ENCODE results near the gene PCSK4. TPM values are rescaled to one million over a fixed set of nuclear protein-coding genes. Genes with fewer than 3 reads are reported as not detected.
"Not testable (repeated sequence)": the region's sequence is repeated elsewhere in the genome, so short reads cannot be mapped to it uniquely, and the experiment has no call there.

PCSK4 gene
- polyA plus RNA-seq, 6 donors from 2014 or later, result 0.09 TPM; not detected in 5

GRCh38 chr19:1486720-1487575 lies 3.2 kb downstream of the PCSK4 start:
- no peak for DNase-seq
- no peak overlapping the region for H3K27ac Mint-ChIP-seq
- H3K4me1 Mint-ChIP-seq, result peaks cover 6 to 12% (median 11%) of the 10 kb centered on the region in 3 donors

DNA sequence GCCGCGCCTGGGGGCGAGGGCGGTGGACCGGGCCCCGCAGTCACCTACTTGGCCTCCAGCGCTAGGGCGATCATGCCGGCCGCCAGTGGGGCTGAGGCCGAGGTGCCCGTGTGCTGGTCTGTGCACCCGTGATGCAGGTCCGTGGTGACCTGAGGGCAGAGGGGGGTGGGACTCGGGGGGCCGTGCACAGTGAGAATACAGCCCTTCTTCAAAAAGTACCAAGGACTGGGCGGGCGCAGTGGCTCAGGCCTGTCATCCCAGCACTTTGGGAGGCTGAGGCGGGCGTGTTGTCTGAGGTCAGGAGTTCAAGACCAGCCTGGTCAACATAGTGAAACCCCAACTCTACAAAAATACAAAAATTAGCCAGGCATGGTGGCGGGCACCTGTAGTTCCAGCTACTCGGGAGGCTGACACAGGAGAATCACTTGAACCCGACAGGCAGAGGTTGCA lies 6.1 kb downstream of the PCSK4 start:
- no peaks in the 10 kb centered on the region for H3K27me3 Mint-ChIP-seq
- H3K4me3 Mint-ChIP-seq, result no peak overlapping the region
- no peak for DNase-seq
- H3K4me1 Mint-ChIP-seq, result peaks cover 7 to 16% (median 10%) of the 10 kb centered on the region in 3 donors
- ATAC-seq (ENCODE audit: low read depth in 2 of 2), result no peak
- H3K36me3 Mint-ChIP-seq, result peaks cover 0 to 5% of the 10 kb centered on the region in 2 donors
- H3K27ac Mint-ChIP-seq, result no peak overlapping the region
- no peaks in the 10 kb centered on the region for H3K9me3 Mint-ChIP-seq

More at GRCh38 chr19:1486720-1487575, 3.2 kb downstream of the PCSK4 start:
- Mint-ChIP-seq H3K9me3 (no peaks in the 10 kb centered on the region), H3K36me3 (no peaks in the 10 kb centered on the region), H3K27me3 (peaks cover 0 to 6% (median 0%) of the 10 kb centered on the region in 3 donors), H3K4me3 (no peak overlapping the region)
- no peak for ATAC-seq (ENCODE audit: low read depth in 2 of 2)

DNA sequence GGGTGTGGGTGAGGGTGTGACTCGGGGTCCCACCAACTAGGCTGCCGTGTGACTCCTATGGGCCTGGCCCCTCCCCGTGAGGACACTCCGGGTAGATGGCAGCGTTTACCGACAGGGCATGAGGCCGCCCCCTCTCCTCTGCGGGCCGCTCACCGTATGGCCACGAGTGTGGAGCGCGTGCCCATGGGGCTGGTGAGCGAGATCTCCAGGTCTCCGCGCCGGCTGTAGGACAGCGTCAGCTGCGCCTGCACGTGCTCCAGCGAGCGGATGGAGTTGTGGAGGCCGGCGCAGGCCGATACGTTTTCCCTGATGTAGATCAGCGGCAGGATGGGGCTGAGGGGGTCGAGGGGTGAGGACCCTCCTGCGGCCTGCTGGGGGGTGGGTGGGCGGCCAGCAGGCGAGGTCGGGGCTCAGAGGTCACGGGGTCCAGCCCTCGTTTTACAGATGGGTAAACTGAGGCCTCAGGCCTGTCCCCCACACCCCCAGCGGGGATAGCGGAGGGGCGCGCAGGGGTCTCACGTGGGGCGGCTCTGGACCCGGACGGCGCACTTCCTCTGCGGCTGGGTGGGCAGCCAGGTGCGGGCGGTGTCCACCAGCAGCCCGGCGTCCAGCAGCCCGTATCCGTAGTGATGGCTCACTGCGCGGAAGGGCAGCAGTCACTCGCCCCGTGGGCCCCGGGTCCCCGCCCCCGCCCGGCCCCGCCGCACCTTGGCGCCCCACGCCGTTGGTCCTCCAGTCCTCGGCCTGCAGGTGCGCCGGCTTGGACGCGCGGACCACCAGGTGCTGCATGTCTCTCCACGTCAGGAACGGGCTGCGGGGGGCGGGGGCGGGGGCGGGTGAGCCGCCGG lies 6.8 kb downstream of the PCSK4 start:
- Mint-ChIP-seq H3K27me3 (no peaks in the 10 kb centered on the region), H3K36me3 (peaks cover 0 to 8% of the 10 kb centered on the region in 2 donors), H3K27ac (no peak overlapping the region), H3K4me3 (no peak overlapping the region), H3K4me1 (peaks cover 8 to 19% (median 12%) of the 10 kb centered on the region in 3 donors), H3K9me3 (no peaks in the 10 kb centered on the region)
- DNase-seq, result no peak
- ATAC-seq (ENCODE audit: low read depth in 2 of 2), result no peak

GRCh38 chr19:1482361-1483130 lies 7.6 kb downstream of the PCSK4 start:
- H3K36me3 Mint-ChIP-seq, result peaks cover 0 to 8% of the 10 kb centered on the region in 2 donors
- DNase-seq, result no peak
- no peak for ATAC-seq (ENCODE audit: low read depth in 2 of 2)
- H3K4me3 Mint-ChIP-seq, result no peak overlapping the region
- H3K4me1 Mint-ChIP-seq, result peaks cover 13 to 19% (median 15%) of the 10 kb centered on the region in 3 donors
- no peaks in the 10 kb centered on the region for H3K9me3 Mint-ChIP-seq
- H3K27ac Mint-ChIP-seq, result peak overlapping the region in 1 of 6 donors; percentile 83
- no peaks in the 10 kb centered on the region for H3K27me3 Mint-ChIP-seq

- Mint-ChIP-seq H3K9me3 (no peaks in the 10 kb centered on the region), H3K36me3 (peaks cover 0 to 8% of the 10 kb centered on the region in 2 donors), H3K27ac (no peak overlapping the region), H3K27me3 (no peaks in the 10 kb centered on the region), H3K4me1 (peaks cover 17 to 26% (median 21%) of the 10 kb centered on the region in 3 donors), H3K4me3 (peak overlapping the region in 1 of 8 donors; percentile 29)
- ATAC-seq (ENCODE audit: low read depth in 2 of 2), result no peak
- no peak for DNase-seq
Measured at GRCh38 chr19:1481893-1482360, 8.2 kb downstream of the PCSK4 start.

- Mint-ChIP-seq H3K9me3 (no peaks in the 10 kb centered on the region), H3K4me3 (no peak overlapping the region), H3K4me1 (peaks cover 17 to 27% (median 26%) of the 10 kb centered on the region in 3 donors), H3K27me3 (no peaks in the 10 kb centered on the region), H3K36me3 (peaks cover 0 to 8% of the 10 kb centered on the region in 2 donors), H3K27ac (peak overlapping the region in 1 of 6 donors; percentile 30)
- ATAC-seq (ENCODE audit: low read depth in 2 of 2) (no peak), DNase-seq (no peak)
Measured at GRCh38 chr19:1481224-1481892, 8.8 kb downstream of the PCSK4 start.

DNA sequence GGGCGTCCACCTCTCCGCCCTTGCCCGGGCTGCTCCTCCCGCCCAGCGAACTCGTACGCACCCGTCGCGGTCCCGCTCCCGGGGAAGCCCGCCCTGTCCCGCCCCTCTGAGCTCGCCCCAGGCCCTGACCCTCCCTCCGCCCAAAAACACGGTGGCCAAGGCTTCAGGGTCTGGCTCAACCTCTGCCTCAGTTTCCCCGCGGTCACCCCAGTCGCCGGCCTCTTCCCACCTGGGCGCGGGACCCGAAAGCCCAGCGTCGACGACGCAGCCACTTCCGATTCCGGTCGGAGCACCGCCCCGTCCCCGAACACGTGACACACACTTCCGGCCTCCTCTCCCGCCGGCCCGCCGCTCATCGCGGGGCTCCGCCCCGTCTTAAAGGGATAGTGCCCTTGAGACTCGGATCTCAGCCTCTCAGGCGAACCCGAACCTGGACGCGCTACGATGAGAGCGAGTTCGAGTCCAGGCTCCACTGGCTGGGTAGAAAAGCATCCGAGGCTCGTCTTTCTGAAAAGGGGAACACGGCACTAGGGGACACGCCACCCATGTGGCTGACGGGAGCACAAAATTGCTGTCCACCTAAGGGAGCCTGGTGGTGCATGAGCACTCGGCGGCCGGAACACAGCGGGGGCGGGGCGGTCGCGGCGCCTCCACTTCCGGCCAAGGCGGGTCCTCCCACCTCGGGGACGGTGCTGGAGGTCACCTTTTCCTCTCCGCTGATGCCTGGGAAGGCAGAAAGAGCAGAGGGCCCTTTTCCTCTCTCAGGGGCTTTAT lies 11.0 kb downstream of the PCSK4 start, which contains the start of gene C19orf25:
TSS of gene C19orf25 (minus strand) at position 282 of the 774 bp plus-strand sequence. CDS start 312 bp downstream, outside the sequence.
- H3K27ac Mint-ChIP-seq, result peak within 1 kb of the TSS; percentile 89 to 99 (median 96)
- H3K9me3 Mint-ChIP-seq, result no peaks in the 10 kb centered on the region
- ATAC-seq (ENCODE audit: low read depth in 2 of 2), result peak; percentile 98 to 99
- peaks cover 17 to 27% (median 26%) of the 10 kb centered on the region in 3 donors for H3K4me1 Mint-ChIP-seq
- peak; percentile 86 for DNase-seq
- H3K27me3 Mint-ChIP-seq, result no peaks in the 10 kb centered on the region
- peaks cover 0 to 8% of the 10 kb centered on the region in 2 donors for H3K36me3 Mint-ChIP-seq
- peak within 1 kb of the TSS; percentile 93 to 100 (median 98) for H3K4me3 Mint-ChIP-seq

DNA sequence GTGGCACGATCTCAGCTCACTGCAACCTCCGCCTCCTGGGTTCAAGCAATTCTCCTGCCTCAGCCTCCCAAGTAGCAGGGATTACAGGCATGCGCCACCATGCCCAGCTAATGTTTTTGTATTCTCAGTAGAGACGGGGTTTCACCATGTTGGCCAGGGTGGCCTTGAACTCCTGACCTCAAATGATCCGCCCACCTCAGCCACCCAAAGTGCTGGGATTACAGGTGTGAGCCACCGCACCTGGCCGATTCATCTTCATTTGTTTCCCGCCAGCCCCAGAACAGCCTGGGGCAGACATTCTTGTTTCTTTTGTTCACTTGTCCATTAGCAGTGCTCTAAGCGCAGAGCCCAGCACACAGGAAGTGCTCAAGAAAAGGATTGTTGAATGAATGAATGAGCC lies 13.1 kb downstream of the PCSK4 start:
- not testable (repeated sequence) for H3K36me3 Mint-ChIP-seq; ATAC-seq (ENCODE audit: low read depth in 2 of 2); H3K27me3 Mint-ChIP-seq; DNase-seq; H3K9me3 Mint-ChIP-seq
- H3K27ac Mint-ChIP-seq, result peak overlapping the region in 2 of 6 donors; percentile 15 to 52
- H3K4me3 Mint-ChIP-seq, result peak overlapping the region in 6 of 8 donors; percentile 54 to 88 (median 69)
- H3K4me1 Mint-ChIP-seq, result peaks cover 20 to 34% (median 26%) of the 10 kb centered on the region in 3 donors

GRCh38 chr19:1475751-1476437 lies 14.3 kb downstream of the PCSK4 start:
- peaks cover 0 to 6% (median 0%) of the 10 kb centered on the region in 3 donors for H3K27me3 Mint-ChIP-seq
- no peak overlapping the region for H3K27ac Mint-ChIP-seq
- no peaks in the 10 kb centered on the region for H3K9me3 Mint-ChIP-seq
- H3K4me3 Mint-ChIP-seq, result peak overlapping the region in 2 of 8 donors; percentile 57 to 59
- no peak for DNase-seq
- H3K36me3 Mint-ChIP-seq, result peaks cover 0 to 8% of the 10 kb centered on the region in 2 donors
- ATAC-seq (ENCODE audit: low read depth in 2 of 2), result no peak
- H3K4me1 Mint-ChIP-seq, result peaks cover 20 to 40% (median 26%) of the 10 kb centered on the region in 3 donors

- Mint-ChIP-seq H3K9me3 (no peaks in the 10 kb centered on the region), H3K36me3 (peaks cover 0 to 8% of the 10 kb centered on the region in 2 donors), H3K27me3 (peaks cover 0 to 10% (median 0%) of the 10 kb centered on the region in 3 donors), H3K4me3 (no peak overlapping the region), H3K27ac (no peak overlapping the region), H3K4me1 (peaks cover 16 to 39% (median 22%) of the 10 kb centered on the region in 3 donors)
- no peak for DNase-seq
- ATAC-seq (ENCODE audit: low read depth in 2 of 2), result no peak
Measured at GRCh38 chr19:1474765-1475351, 15.3 kb downstream of the PCSK4 start.
